Spinal cord (tissue), 10 donors: ENCODE measurements around the gene ASTN2. TPM values are rescaled to one million over a fixed set of nuclear protein-coding genes. Genes with fewer than 3 reads are reported as not detected.
A peak's percentile ranks its signal among the peaks of the same experiment; 100 is the strongest.

Experiments
- DNase-seq, 6 donors: peaks; one replicate each; pipeline versions ENCODE4 v3.0.0 to v3.0.0-alpha.2; 2013 to 2015; ENCODE audit warnings: low spot score in 6 of 6, low read depth in 4 of 6
- H3K27ac ChIP-seq: one replicate; pipeline ENCODE4 v1.5.1; 2013; ENCODE audit warnings: low read depth, low read length, control low read depth
- H3K27me3 ChIP-seq: one replicate; pipeline ENCODE4 v1.6.1; 2013; ENCODE audit warnings: low read length; ENCODE audit not compliant: control insufficient read depth, insufficient read depth
- H3K36me3 ChIP-seq: one replicate; pipeline ENCODE4 v1.6.1; 2013; ENCODE audit warnings: low read length; ENCODE audit not compliant: control insufficient read depth, insufficient read depth
- H3K4me1 ChIP-seq: one replicate; pipeline ENCODE4 v1.6.1; 2013; ENCODE audit warnings: low read length; ENCODE audit not compliant: control insufficient read depth, insufficient read depth
- H3K4me3 ChIP-seq: one replicate; pipeline ENCODE4 v1.5.1; 2013; ENCODE audit warnings: low read depth, low read length, control low read depth
- H3K9me3 ChIP-seq: one replicate; pipeline ENCODE4 v1.6.1; 2013; ENCODE audit warnings: low read length; ENCODE audit not compliant: control insufficient read depth, insufficient read depth
- WGBS: methylation state at CpG from one replicate; pipeline ENCODE4 v1.1.5; 2013; ENCODE audit warnings: missing lambda C conversion rate; ENCODE audit not compliant: insufficient coverage; 5-methylcytosine and 5-hydroxymethylcytosine counted together
- polyA plus RNA-seq, 2 donors: library from polyadenylated mRNA; unstranded; fragments of 120-200 nt; gene quantifications; one replicate each; pipeline ENCODE4 v1.2.1, GENCODE V29; 2013; ENCODE audit not compliant: insufficient read length in 2 of 2
- total RNA-seq, 2 donors: library from RNA; depleted of rRNA in 1 of 2; stranded (reverse); fragments of 120-200 nt in 1 of 2; fragments of >200 nt in 1 of 2; gene quantifications; one replicate each; pipeline versions ENCODE4 v1.2.3 to v1.2.4, GENCODE V29; 2013 to 2014
- donor health status: healthy.

ASTN2 gene
- total and polyA plus RNA-seq, 4 donors, result 35.8 to 48.8 (median 41.4) TPM

- no peaks in the 10 kb centered on the region for H3K9me3 ChIP-seq
- H3K27ac ChIP-seq, result no peak overlapping the region
- H3K36me3 ChIP-seq, result no peaks in the 10 kb centered on the region
- no peaks in the 10 kb centered on the region for H3K27me3 ChIP-seq
- no peak for DNase-seq
- WGBS, result 94% methylated on average over 7 of the region's 7 CpGs
- no peaks in the 10 kb centered on the region for H3K4me1 ChIP-seq
- no peak overlapping the region for H3K4me3 ChIP-seq
Observed at GRCh38 chr9:117123729-117124128, 291.1 kb downstream of the ASTN2 start.

- Histone ChIP-seq H3K9me3 (no peaks in the 10 kb centered on the region), H3K27ac (no peak overlapping the region), H3K4me3 (no peak overlapping the region), H3K27me3 (no peaks in the 10 kb centered on the region), H3K4me1 (no peaks in the 10 kb centered on the region), H3K36me3 (no peaks in the 10 kb centered on the region)
- WGBS, result 83% methylated on average over 3 of the region's 3 CpGs
- no peak for DNase-seq
Observed at GRCh38 chr9:117122953-117123352, 291.9 kb downstream of the ASTN2 start.

GRCh38 chr9:117122102-117122501 lies 292.8 kb downstream of the ASTN2 start:
- H3K27me3 ChIP-seq, result no peaks in the 10 kb centered on the region
- WGBS, result 100% methylated on average over 1 of the region's 1 CpG
- no peaks in the 10 kb centered on the region for H3K36me3 ChIP-seq
- H3K27ac ChIP-seq, result no peak overlapping the region
- no peak overlapping the region for H3K4me3 ChIP-seq
- DNase-seq, result no peak
- H3K9me3 ChIP-seq, result no peaks in the 10 kb centered on the region
- H3K4me1 ChIP-seq, result no peaks in the 10 kb centered on the region

- Histone ChIP-seq H3K4me1 (no peaks in the 10 kb centered on the region), H3K27ac (no peak overlapping the region), H3K9me3 (no peaks in the 10 kb centered on the region), H3K27me3 (no peaks in the 10 kb centered on the region), H3K36me3 (no peaks in the 10 kb centered on the region), H3K4me3 (no peak overlapping the region)
- peak in 1 of 6 donors; percentile 66 for DNase-seq
- no CpG with 5 or more reads among the region's 2 CpGs for WGBS
Observed at GRCh38 chr9:117121316-117121715, 293.5 kb downstream of the ASTN2 start.

GRCh38 chr9:117120061-117120460 lies 294.8 kb downstream of the ASTN2 start:
- H3K4me3 ChIP-seq, result no peak overlapping the region
- WGBS, result 93% methylated on average over 2 of the region's 2 CpGs
- no peak overlapping the region for H3K27ac ChIP-seq
- no peaks in the 10 kb centered on the region for H3K27me3 ChIP-seq
- no peaks in the 10 kb centered on the region for H3K4me1 ChIP-seq
- H3K9me3 ChIP-seq, result no peaks in the 10 kb centered on the region
- no peak for DNase-seq
- H3K36me3 ChIP-seq, result no peaks in the 10 kb centered on the region

GRCh38 chr9:117116084-117116483 lies 298.8 kb downstream of the ASTN2 start:
- no peak for DNase-seq
- no peaks in the 10 kb centered on the region for H3K36me3 ChIP-seq
- no peak overlapping the region for H3K27ac ChIP-seq
- no peaks in the 10 kb centered on the region for H3K27me3 ChIP-seq
- H3K4me3 ChIP-seq, result no peak overlapping the region
- no peaks in the 10 kb centered on the region for H3K4me1 ChIP-seq
- no peaks in the 10 kb centered on the region for H3K9me3 ChIP-seq

GRCh38 chr9:117114768-117115167 lies 300.1 kb downstream of the ASTN2 start:
- no peaks in the 10 kb centered on the region for H3K36me3 ChIP-seq
- H3K27me3 ChIP-seq, result no peaks in the 10 kb centered on the region
- 86% methylated on average over 1 of the region's 2 CpGs for WGBS
- no peak for DNase-seq
- H3K4me1 ChIP-seq, result no peaks in the 10 kb centered on the region
- no peak overlapping the region for H3K4me3 ChIP-seq
- H3K9me3 ChIP-seq, result no peaks in the 10 kb centered on the region
- H3K27ac ChIP-seq, result no peak overlapping the region

GRCh38 chr9:117104716-117105495 lies 310.0 kb downstream of the ASTN2 start:
- H3K36me3 ChIP-seq, result no peaks in the 10 kb centered on the region
- no peak overlapping the region for H3K27ac ChIP-seq
- H3K9me3 ChIP-seq, result no peaks in the 10 kb centered on the region
- WGBS, result 57% methylated on average over 1 of the region's 8 CpGs
- H3K27me3 ChIP-seq, result no peaks in the 10 kb centered on the region
- DNase-seq, result no peak
- H3K4me3 ChIP-seq, result no peak overlapping the region
- no peaks in the 10 kb centered on the region for H3K4me1 ChIP-seq

GRCh38 chr9:117104206-117104605 lies 310.7 kb downstream of the ASTN2 start:
- DNase-seq, result no peak
- Histone ChIP-seq H3K36me3 (no peaks in the 10 kb centered on the region), H3K27me3 (no peaks in the 10 kb centered on the region), H3K4me1 (no peaks in the 10 kb centered on the region), H3K9me3 (no peaks in the 10 kb centered on the region), H3K4me3 (no peak overlapping the region), H3K27ac (no peak overlapping the region)
- WGBS, result no CpG with 5 or more reads among the region's 1 CpG

- Histone ChIP-seq H3K27ac (no peak overlapping the region), H3K4me1 (no peaks in the 10 kb centered on the region), H3K4me3 (no peak overlapping the region), H3K36me3 (no peaks in the 10 kb centered on the region), H3K9me3 (no peaks in the 10 kb centered on the region), H3K27me3 (no peaks in the 10 kb centered on the region)
- 100% methylated on average over 1 of the region's 3 CpGs for WGBS
- DNase-seq, result no peak
Observed at GRCh38 chr9:117103438-117104110, 311.3 kb downstream of the ASTN2 start.
